Peyer's patch (tissue), 4 donors: ENCODE data around the gene MYO18B. TPM values are rescaled to one million over a fixed set of nuclear protein-coding genes. Genes with fewer than 3 reads are reported as not detected.

ENCODE experiments used
- DNase-seq, 3 donors: peaks; one replicate each; pipeline ENCODE4 v3.0.0-alpha.2; 2017 to 2019
- H3K27ac ChIP-seq, 4 donors: fragments of 200-600 bp; sonication (generic); one replicate each; pipeline ENCODE4 v1.5.1; 2016 to 2019
- H3K27me3 ChIP-seq, 2 donors: fragments of 200-600 bp; sonication (generic); one replicate each; pipeline ENCODE4 v1.5.1; 2019
- H3K36me3 ChIP-seq, 3 donors: fragments of 200-600 bp; sonication (generic); one replicate each; pipeline ENCODE4 v1.5.1; 2016 to 2019
- H3K4me1 ChIP-seq, 4 donors: fragments of 200-600 bp; sonication (generic); one replicate each; pipeline ENCODE4 v1.5.1; 2016 to 2019
- H3K4me3 ChIP-seq, 4 donors: fragments of 200-600 bp; sonication (generic); 1 replicate in 3 of 4; 2 replicates in 1 of 4; pipeline ENCODE4 v1.5.1; 2016 to 2019; ENCODE audit warnings: mild to moderate bottlenecking in 1 of 4
- H3K9me3 ChIP-seq, 4 donors: fragments of 200-600 bp; sonication (generic); one replicate each; pipeline ENCODE4 v1.5.1; 2016 to 2019; ENCODE audit warnings: mild to moderate bottlenecking in 1 of 4
- POLR2A ChIP-seq, 2 donors: fragments of 450-650 bp; IDR thresholded peaks; one replicate each; pipeline ENCODE4 v1.5.1; 2017; ENCODE audit warnings: antibody characterized with exemption in 2 of 2, mild to moderate bottlenecking in 2 of 2, moderate library complexity in 2 of 2
- total RNA-seq, 4 donors: library from RNA; depleted of rRNA; stranded (reverse); fragments of >200 nt; gene quantifications; one replicate each; pipeline ENCODE4 v1.1.0, GENCODE V29; 2016
- TF ChIP-seq, protein P1 (sequence below), 6 experiments: fragments of 450-650 bp in 4 of 6; fragments of 200-600 bp in 2 of 6; sonication (generic) in 1 of 6; IDR thresholded peaks; one replicate each; pipeline ENCODE4 v1.5.1; 2017 to 2019; ENCODE audit warnings: antibody characterized with exemption in 6 of 6, mild to moderate bottlenecking in 3 of 6, moderate library complexity in 1 of 6

The MYO18B gene
- total RNA-seq, 4 donors from 2014 or later = 0.28 to 0.83 TPM; not detected in 2

DNA sequence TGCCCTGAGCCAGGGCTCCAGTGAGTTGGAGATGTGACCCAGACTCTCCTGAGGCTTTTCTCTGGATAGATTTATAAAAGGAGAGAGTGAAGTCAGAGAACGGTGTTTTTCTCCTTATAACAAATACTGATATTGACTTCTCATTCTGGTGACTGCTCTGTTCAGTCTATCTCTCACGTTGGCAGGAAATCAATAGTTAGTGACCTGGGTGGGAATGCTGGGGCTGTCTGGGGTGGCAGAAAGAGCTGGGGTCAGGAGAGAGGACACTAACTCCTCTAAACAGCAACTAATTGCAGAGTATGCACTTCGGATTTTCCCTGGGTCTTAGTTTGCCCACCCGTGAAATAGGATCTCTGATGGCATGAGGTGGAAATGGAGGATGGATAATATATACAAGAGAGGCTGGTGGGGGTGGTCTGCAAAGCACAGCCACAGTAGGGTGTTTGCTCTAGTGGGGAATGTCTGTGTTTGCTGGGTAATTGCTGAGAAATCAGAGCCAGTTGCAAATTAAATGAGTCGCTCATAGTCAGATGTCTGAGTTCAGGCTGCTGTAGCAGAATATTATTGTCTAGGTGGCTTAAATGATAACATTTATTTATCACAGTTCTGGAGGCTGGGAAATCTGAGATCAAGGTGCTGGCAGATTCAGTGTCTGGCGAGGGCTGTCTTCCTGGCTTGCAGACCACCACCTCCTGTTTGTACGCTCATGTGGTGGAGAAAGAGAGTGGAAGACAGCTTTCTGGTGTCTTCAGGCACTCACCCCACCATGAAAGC, 167.8 kb downstream of the MYO18B start:
- H3K27ac ChIP-seq = no peak overlapping the region
- no peak overlapping the region for H3K4me3 ChIP-seq
- no peaks in the 10 kb centered on the region for H3K27me3 ChIP-seq
- H3K9me3 ChIP-seq = no peaks in the 10 kb centered on the region
- no peak for DNase-seq
- H3K36me3 ChIP-seq = no peaks in the 10 kb centered on the region
- H3K4me1 ChIP-seq = no peaks in the 10 kb centered on the region
- no peak for TF ChIP-seq POLR2A (IDR thresholded peaks at IDR 0.05)
- TF ChIP-seq, protein P1, sequence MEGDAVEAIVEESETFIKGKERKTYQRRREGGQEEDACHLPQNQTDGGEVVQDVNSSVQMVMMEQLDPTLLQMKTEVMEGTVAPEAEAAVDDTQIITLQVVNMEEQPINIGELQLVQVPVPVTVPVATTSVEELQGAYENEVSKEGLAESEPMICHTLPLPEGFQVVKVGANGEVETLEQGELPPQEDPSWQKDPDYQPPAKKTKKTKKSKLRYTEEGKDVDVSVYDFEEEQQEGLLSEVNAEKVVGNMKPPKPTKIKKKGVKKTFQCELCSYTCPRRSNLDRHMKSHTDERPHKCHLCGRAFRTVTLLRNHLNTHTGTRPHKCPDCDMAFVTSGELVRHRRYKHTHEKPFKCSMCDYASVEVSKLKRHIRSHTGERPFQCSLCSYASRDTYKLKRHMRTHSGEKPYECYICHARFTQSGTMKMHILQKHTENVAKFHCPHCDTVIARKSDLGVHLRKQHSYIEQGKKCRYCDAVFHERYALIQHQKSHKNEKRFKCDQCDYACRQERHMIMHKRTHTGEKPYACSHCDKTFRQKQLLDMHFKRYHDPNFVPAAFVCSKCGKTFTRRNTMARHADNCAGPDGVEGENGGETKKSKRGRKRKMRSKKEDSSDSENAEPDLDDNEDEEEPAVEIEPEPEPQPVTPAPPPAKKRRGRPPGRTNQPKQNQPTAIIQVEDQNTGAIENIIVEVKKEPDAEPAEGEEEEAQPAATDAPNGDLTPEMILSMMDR (IDR thresholded peaks at IDR 0.05) = no peak

DNA sequence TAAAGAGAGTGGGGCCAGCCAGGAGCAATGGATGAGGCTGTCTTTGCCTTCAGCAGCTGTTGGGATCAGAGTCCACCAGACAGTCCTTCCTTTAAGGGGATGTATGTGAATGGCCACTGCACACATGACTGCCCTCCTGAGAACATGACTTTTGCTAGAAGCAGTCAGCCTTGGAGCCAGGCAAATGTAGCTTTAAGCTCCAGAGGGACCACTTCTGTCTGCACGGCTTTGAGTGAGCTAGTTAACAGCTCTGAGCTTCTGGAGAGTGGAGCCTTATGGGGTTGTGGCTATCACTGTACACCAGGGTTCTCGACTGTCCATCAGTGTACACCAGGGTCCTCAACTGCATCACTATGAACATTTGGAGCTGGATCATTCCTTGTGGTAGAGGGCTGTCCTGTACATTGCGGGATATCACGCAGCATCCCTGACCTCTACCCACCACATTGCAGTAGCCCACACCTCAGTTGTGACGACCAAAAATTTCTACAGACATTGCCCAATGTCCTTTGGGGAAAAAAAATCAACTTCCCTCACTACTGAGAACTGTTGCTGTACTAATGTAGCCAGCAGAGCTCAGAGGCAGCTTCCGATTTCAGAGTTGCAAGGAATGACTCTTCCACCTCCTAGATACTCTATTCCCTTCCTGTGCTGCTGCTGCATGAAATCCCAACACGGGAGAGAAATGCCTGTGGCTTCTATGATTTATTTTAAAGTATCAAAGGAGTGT, 169.4 kb downstream of the MYO18B start:
- no peaks in the 10 kb centered on the region for H3K36me3 ChIP-seq
- H3K27me3 ChIP-seq = peaks cover 0 to 3% of the 10 kb centered on the region in 2 donors
- DNase-seq = no peak
- no peak overlapping the region for H3K27ac ChIP-seq
- H3K4me3 ChIP-seq = no peak overlapping the region
- no peak for TF ChIP-seq POLR2A (IDR thresholded peaks at IDR 0.05)
- TF ChIP-seq, protein P1 (IDR thresholded peaks at IDR 0.05) = no peak
- H3K4me1 ChIP-seq = no peaks in the 10 kb centered on the region
- no peaks in the 10 kb centered on the region for H3K9me3 ChIP-seq

DNA sequence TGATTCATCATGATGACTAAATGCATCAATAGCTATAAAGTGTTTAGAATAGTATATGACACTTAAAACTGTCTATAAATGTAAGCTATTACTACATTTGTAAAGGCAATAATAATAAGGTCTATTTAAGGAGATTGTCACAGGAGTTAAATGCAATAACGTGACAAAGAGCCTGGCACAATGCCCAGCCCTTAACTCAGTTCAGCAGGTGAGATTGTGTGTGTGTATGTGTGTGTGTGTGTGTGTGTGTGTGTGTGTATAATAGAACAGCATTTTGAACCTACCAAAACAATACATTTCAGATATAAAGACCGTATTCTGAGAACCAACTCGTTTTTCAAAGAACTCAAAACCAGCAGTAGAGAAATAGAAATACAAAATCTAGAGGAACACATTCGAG, 177.5 kb downstream of the MYO18B start:
- TF ChIP-seq, protein P1 (IDR thresholded peaks at IDR 0.05) = no peak
- no peak for TF ChIP-seq POLR2A (IDR thresholded peaks at IDR 0.05)
- no peak for DNase-seq
- Histone ChIP-seq H3K27ac (no peak overlapping the region), H3K9me3 (no peaks in the 10 kb centered on the region), H3K27me3 (peaks cover 0 to 3% of the 10 kb centered on the region in 2 donors), H3K4me3 (no peak overlapping the region), H3K4me1 (no peaks in the 10 kb centered on the region), H3K36me3 (no peaks in the 10 kb centered on the region)

DNA sequence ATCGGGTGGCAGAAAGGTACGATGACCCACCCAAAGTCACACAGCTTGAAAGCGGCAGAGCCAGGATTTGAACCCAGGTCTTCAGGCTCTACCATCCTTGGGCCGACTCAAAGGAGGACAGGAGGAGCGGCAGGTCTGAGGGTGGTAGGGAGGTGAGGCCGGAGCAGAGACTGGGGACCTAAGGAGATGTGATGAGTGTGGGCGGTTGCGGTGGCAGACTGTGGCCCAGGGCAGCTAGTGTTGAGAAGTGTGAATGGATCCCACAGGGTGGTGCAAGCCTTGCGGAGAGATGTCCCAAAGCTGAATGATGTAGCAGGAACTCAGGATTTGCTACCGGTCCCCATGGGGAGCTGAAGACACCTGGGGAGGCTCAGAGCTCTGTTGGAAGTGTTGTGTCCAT, 180.2 kb downstream of the MYO18B start:
- H3K27ac ChIP-seq = no peak overlapping the region
- H3K9me3 ChIP-seq = no peaks in the 10 kb centered on the region
- TF ChIP-seq, protein P1 (IDR thresholded peaks at IDR 0.05) = no peak
- no peak for TF ChIP-seq POLR2A (IDR thresholded peaks at IDR 0.05)
- no peaks in the 10 kb centered on the region for H3K36me3 ChIP-seq
- no peak overlapping the region for H3K4me3 ChIP-seq
- DNase-seq = no peak
- H3K4me1 ChIP-seq = no peaks in the 10 kb centered on the region
- no peaks in the 10 kb centered on the region for H3K27me3 ChIP-seq

DNA sequence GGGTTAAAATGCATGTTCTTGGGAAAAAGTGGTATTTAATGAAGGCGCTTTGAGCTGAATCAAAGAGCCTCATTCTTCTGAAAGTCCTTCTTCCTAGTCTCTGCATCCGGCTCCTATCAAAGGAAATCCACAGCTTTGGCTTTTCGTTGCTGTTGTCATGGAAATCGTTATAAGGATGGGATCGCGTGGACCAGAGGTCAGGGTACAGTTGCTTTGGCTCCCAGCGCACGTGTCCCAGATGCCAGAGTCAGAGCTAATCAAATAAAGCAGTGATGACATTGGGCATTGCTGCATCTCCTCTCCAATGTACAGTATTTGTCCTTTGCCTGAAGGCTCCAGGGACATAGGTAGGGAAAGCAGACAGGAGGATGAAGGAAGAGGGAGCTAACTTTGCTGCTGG, 181.9 kb downstream of the MYO18B start:
- Histone ChIP-seq H3K4me3 (no peak overlapping the region), H3K27ac (no peak overlapping the region), H3K27me3 (no peaks in the 10 kb centered on the region), H3K36me3 (no peaks in the 10 kb centered on the region), H3K9me3 (no peaks in the 10 kb centered on the region), H3K4me1 (no peaks in the 10 kb centered on the region)
- TF ChIP-seq, protein P1 (IDR thresholded peaks at IDR 0.05) = no peak
- TF ChIP-seq POLR2A (IDR thresholded peaks at IDR 0.05) = no peak
- DNase-seq = no peak
